ENCODE measurements around the gene MYOZ2. TPM values are rescaled to one million over a fixed set of nuclear protein-coding genes. Genes with fewer than 3 reads are reported as not detected.

MYOZ2 gene
- total RNA-seq, 5 donors from 2014 or later (not counting 1 experiment from before 2014, with no cell fraction given): not detected

- Histone ChIP-seq H3K9me3 (no peaks in the 10 kb centered on the region), H3K27ac (ENCODE audit: low read length) (no peak overlapping the region), H3K4me3 (ENCODE audit: control insufficient read depth in 1 of 2, extremely low read depth in 1 of 2, low read length in 1 of 2) (no peak overlapping the region), H3K36me3 (ENCODE audit: control insufficient read depth in 2 of 2, extremely low read depth in 1 of 2, insufficient read depth in 1 of 2, low read length in 1 of 2) (no peaks in the 10 kb centered on the region), H3K27me3 (replicated peaks in 1 of 2; ENCODE audit: control insufficient read depth in 2 of 2, extremely low read depth in 1 of 2, insufficient read depth in 2 of 2, low read length in 1 of 2) (no peaks in the 10 kb centered on the region), H3K4me1 (ENCODE audit: control insufficient read depth in 1 of 2, extremely low read depth in 1 of 2, insufficient read depth in 2 of 2, low read length in 2 of 2) (no peaks in the 10 kb centered on the region)
- Mint-ChIP-seq H3K27ac (peak overlapping the region in 1 of 2 donors; percentile 19), H3K4me3 (no peak overlapping the region), H3K36me3 (no peaks in the 10 kb centered on the region), H3K4me1 (peaks cover 6 to 13% (median 9%) of the 10 kb centered on the region in 3 donors), H3K9me3 (no peaks in the 10 kb centered on the region), H3K27me3 (no peaks in the 10 kb centered on the region)
- ChIA-PET CTCF (no interaction called here), POLR2A (no interaction called here)
- DNase-seq (no peak), ATAC-seq (replicated peaks in 1 of 4) (no peak)
These were observed 11.3 kb upstream of the MYOZ2 start for GRCh38 chr4:119124352-119124751.

- Histone ChIP-seq H3K36me3 (ENCODE audit: control insufficient read depth in 2 of 2, extremely low read depth in 1 of 2, insufficient read depth in 1 of 2, low read length in 1 of 2) (no peaks in the 10 kb centered on the region), H3K9me3 (no peaks in the 10 kb centered on the region), H3K27ac (ENCODE audit: low read length) (no peak overlapping the region), H3K4me1 (ENCODE audit: control insufficient read depth in 1 of 2, extremely low read depth in 1 of 2, insufficient read depth in 2 of 2, low read length in 2 of 2) (no peaks in the 10 kb centered on the region), H3K4me3 (ENCODE audit: control insufficient read depth in 1 of 2, extremely low read depth in 1 of 2, low read length in 1 of 2) (no peak overlapping the region), H3K27me3 (replicated peaks in 1 of 2; ENCODE audit: control insufficient read depth in 2 of 2, extremely low read depth in 1 of 2, insufficient read depth in 2 of 2, low read length in 1 of 2) (no peaks in the 10 kb centered on the region)
- ATAC-seq (replicated peaks in 1 of 4): no peak
- Mint-ChIP-seq H3K27me3 (no peaks in the 10 kb centered on the region), H3K9me3 (no peaks in the 10 kb centered on the region), H3K36me3 (no peaks in the 10 kb centered on the region), H3K4me3 (no peak overlapping the region), H3K4me1 (peaks cover 6 to 13% (median 9%) of the 10 kb centered on the region in 3 donors), H3K27ac (no peak overlapping the region)
- ChIA-PET POLR2A (no interaction called here), CTCF (no interaction called here)
- no peak for DNase-seq
These were observed 9.7 kb upstream of the MYOZ2 start for GRCh38 chr4:119125931-119126330.

- Histone ChIP-seq H3K4me1 (ENCODE audit: control insufficient read depth in 1 of 2, extremely low read depth in 1 of 2, insufficient read depth in 2 of 2, low read length in 2 of 2) (no peaks in the 10 kb centered on the region), H3K4me3 (ENCODE audit: control insufficient read depth in 1 of 2, extremely low read depth in 1 of 2, low read length in 1 of 2) (no peak overlapping the region), H3K9me3 (no peaks in the 10 kb centered on the region), H3K27ac (ENCODE audit: low read length) (no peak overlapping the region), H3K27me3 (replicated peaks in 1 of 2; ENCODE audit: control insufficient read depth in 2 of 2, extremely low read depth in 1 of 2, insufficient read depth in 2 of 2, low read length in 1 of 2) (no peaks in the 10 kb centered on the region), H3K36me3 (ENCODE audit: control insufficient read depth in 2 of 2, extremely low read depth in 1 of 2, insufficient read depth in 1 of 2, low read length in 1 of 2) (no peaks in the 10 kb centered on the region)
- H3K4me1 Mint-ChIP-seq: peaks cover 6 to 13% (median 9%) of the 10 kb centered on the region in 3 donors
- H3K27ac Mint-ChIP-seq: no peak overlapping the region
- no peak overlapping the region for H3K4me3 Mint-ChIP-seq
- H3K27me3 Mint-ChIP-seq: peaks cover 0 to 1% of the 10 kb centered on the region in 2 donors
- POLR2A ChIA-PET: interaction anchor here in 1 of 2 donors (0.5 kb wide), 1 partner anchor 19 kb away, joined by 4 read pairs; no protein-coding TSS in a partner anchor
- no peak for ATAC-seq (replicated peaks in 1 of 4)
- no peaks in the 10 kb centered on the region for H3K36me3 Mint-ChIP-seq
- DNase-seq: no peak
- WGBS (ENCODE audit: insufficient coverage): 94% methylated on average over 3 of the region's 3 CpGs
- CTCF ChIA-PET: no interaction called here
- H3K9me3 Mint-ChIP-seq: no peaks in the 10 kb centered on the region
These were observed 7.5 kb upstream of the MYOZ2 start for GRCh38 chr4:119128148-119128547.

- Mint-ChIP-seq H3K9me3 (no peaks in the 10 kb centered on the region), H3K36me3 (no peaks in the 10 kb centered on the region), H3K4me1 (peaks cover 0 to 4% (median 4%) of the 10 kb centered on the region in 3 donors), H3K27ac (no peak overlapping the region), H3K4me3 (no peak overlapping the region), H3K27me3 (peaks cover 0 to 1% of the 10 kb centered on the region in 2 donors)
- no peaks in the 10 kb centered on the region for H3K4me1 ChIP-seq (ENCODE audit: control insufficient read depth in 1 of 2, extremely low read depth in 1 of 2, insufficient read depth in 2 of 2, low read length in 2 of 2)
- ChIA-PET POLR2A (no interaction called here), CTCF (interaction anchor here in 1 of 2 donors (0.6 kb wide), 1 partner anchor 268 kb away, joined by 3 read pairs; no protein-coding TSS in a partner anchor)
- H3K27me3 ChIP-seq (replicated peaks in 1 of 2; ENCODE audit: control insufficient read depth in 2 of 2, extremely low read depth in 1 of 2, insufficient read depth in 2 of 2, low read length in 1 of 2): no peaks in the 10 kb centered on the region
- ATAC-seq (replicated peaks in 1 of 4): no peak
- H3K36me3 ChIP-seq (ENCODE audit: control insufficient read depth in 2 of 2, extremely low read depth in 1 of 2, insufficient read depth in 1 of 2, low read length in 1 of 2): no peaks in the 10 kb centered on the region
- no peak overlapping the region for H3K27ac ChIP-seq (ENCODE audit: low read length)
- no peaks in the 10 kb centered on the region for H3K9me3 ChIP-seq
- no peak overlapping the region for H3K4me3 ChIP-seq (ENCODE audit: control insufficient read depth in 1 of 2, extremely low read depth in 1 of 2, low read length in 1 of 2)
- DNase-seq: no peak
- WGBS (ENCODE audit: insufficient coverage): 60% methylated on average over 2 of the region's 4 CpGs
These were observed 5.1 kb upstream of the MYOZ2 start for GRCh38 chr4:119130365-119131065.

- no peak for ATAC-seq (replicated peaks in 1 of 4)
- Mint-ChIP-seq H3K27ac (no peak overlapping the region), H3K4me1 (peaks cover 0 to 5% (median 5%) of the 10 kb centered on the region in 3 donors), H3K36me3 (no peaks in the 10 kb centered on the region), H3K9me3 (no peaks in the 10 kb centered on the region), H3K27me3 (peaks cover 0 to 1% of the 10 kb centered on the region in 2 donors), H3K4me3 (no peak overlapping the region)
- no peaks in the 10 kb centered on the region for H3K4me1 ChIP-seq (ENCODE audit: control insufficient read depth in 1 of 2, extremely low read depth in 1 of 2, insufficient read depth in 2 of 2, low read length in 2 of 2)
- CTCF ChIA-PET: interaction anchor here in 1 of 2 donors (0.6 kb wide), 1 partner anchor 268 kb away, joined by 3 read pairs; no protein-coding TSS in a partner anchor
- H3K4me3 ChIP-seq (ENCODE audit: control insufficient read depth in 1 of 2, extremely low read depth in 1 of 2, low read length in 1 of 2): no peak overlapping the region
- POLR2A ChIA-PET: no interaction called here
- DNase-seq: no peak
- no peaks in the 10 kb centered on the region for H3K36me3 ChIP-seq (ENCODE audit: control insufficient read depth in 2 of 2, extremely low read depth in 1 of 2, insufficient read depth in 1 of 2, low read length in 1 of 2)
- WGBS (ENCODE audit: insufficient coverage): 100% methylated on average over 1 of the region's 4 CpGs
- H3K27me3 ChIP-seq (replicated peaks in 1 of 2; ENCODE audit: control insufficient read depth in 2 of 2, extremely low read depth in 1 of 2, insufficient read depth in 2 of 2, low read length in 1 of 2): no peaks in the 10 kb centered on the region
- H3K9me3 ChIP-seq: no peaks in the 10 kb centered on the region
- H3K27ac ChIP-seq (ENCODE audit: low read length): no peak overlapping the region
These were observed 4.5 kb upstream of the MYOZ2 start for GRCh38 chr4:119131164-119131563.

- no peaks in the 10 kb centered on the region for H3K36me3 Mint-ChIP-seq
- DNase-seq (no peak), ATAC-seq (replicated peaks in 1 of 4) (no peak)
- no peaks in the 10 kb centered on the region for H3K9me3 ChIP-seq
- WGBS (ENCODE audit: insufficient coverage): 63% methylated on average over 4 of the region's 5 CpGs
- peaks cover 0 to 1% of the 10 kb centered on the region in 2 donors for H3K27me3 Mint-ChIP-seq
- H3K27me3 ChIP-seq (replicated peaks in 1 of 2; ENCODE audit: control insufficient read depth in 2 of 2, extremely low read depth in 1 of 2, insufficient read depth in 2 of 2, low read length in 1 of 2): no peaks in the 10 kb centered on the region
- ChIA-PET CTCF (no interaction called here), POLR2A (no interaction called here)
- H3K27ac Mint-ChIP-seq: no peak overlapping the region
- H3K4me1 ChIP-seq (ENCODE audit: control insufficient read depth in 1 of 2, extremely low read depth in 1 of 2, insufficient read depth in 2 of 2, low read length in 2 of 2): no peaks in the 10 kb centered on the region
- no peak overlapping the region for H3K4me3 ChIP-seq (ENCODE audit: control insufficient read depth in 1 of 2, extremely low read depth in 1 of 2, low read length in 1 of 2)
- H3K27ac ChIP-seq (ENCODE audit: low read length): no peak overlapping the region
- H3K9me3 Mint-ChIP-seq: no peaks in the 10 kb centered on the region
- no peaks in the 10 kb centered on the region for H3K36me3 ChIP-seq (ENCODE audit: control insufficient read depth in 2 of 2, extremely low read depth in 1 of 2, insufficient read depth in 1 of 2, low read length in 1 of 2)
- H3K4me3 Mint-ChIP-seq: no peak overlapping the region
- H3K4me1 Mint-ChIP-seq: peaks cover 7 to 8% (median 7%) of the 10 kb centered on the region in 3 donors
These were observed 3.3 kb upstream of the MYOZ2 start for GRCh38 chr4:119132306-119132705.

Data from T-cell (primary cell).